Right renal pelvis (tissue), 4 donors: ENCODE results near the gene LAT. TPM values are rescaled to one million over a fixed set of nuclear protein-coding genes. Genes with fewer than 3 reads are reported as not detected.

Experiments
- polyA plus RNA-seq, 4 donors: library from polyadenylated mRNA; unstranded; fragments of 120-200 nt; gene quantifications; one replicate each; pipeline ENCODE4 v1.2.1, GENCODE V29; 2013; ENCODE audit not compliant: insufficient read length in 4 of 4

The LAT gene
- polyA plus RNA-seq, 4 donors = 4.5 to 10.1 (median 5.7) TPM

Other genes starting within 250 kb of the LAT start
- gene NPIPB9, start 233.3 kb upstream of the LAT start, polyA plus RNA-seq = 1 to 10 TPM in 3 of 4 donors, under 1 TPM in 1; 1.00 to 2.0 (median 1.3) TPM
- gene ATXN2L, start 162.1 kb upstream of the LAT start, polyA plus RNA-seq = 100 to 1,000 TPM in 2 of 4 donors, 10 to 100 TPM in 2; 92.5 to 130 (median 105) TPM
- gene TUFM, start 138.7 kb upstream of the LAT start, polyA plus RNA-seq = 100 to 1,000 TPM; 201 to 235 (median 207) TPM
- 10 to 100 TPM; 61.7 to 80.0 (median 62.6) TPM for gene SH2B1, start 121.2 kb upstream of the LAT start, polyA plus RNA-seq
- gene ATP2A1, start 106.6 kb upstream of the LAT start, polyA plus RNA-seq = 1 to 10 TPM; 3.0 to 5.0 (median 4.1) TPM
- gene RABEP2, start 59.8 kb upstream of the LAT start, polyA plus RNA-seq = 10 to 100 TPM; 17.7 to 25.8 (median 18.9) TPM
- 1 to 10 TPM; 3.3 to 5.3 (median 3.9) TPM for gene CD19, start 53.1 kb upstream of the LAT start, polyA plus RNA-seq
- gene NFATC2IP, start 34.1 kb upstream of the LAT start, polyA plus RNA-seq = 10 to 100 TPM; 30.7 to 40.7 (median 33.2) TPM
- gene SPNS1, start 10.3 kb upstream of the LAT start, polyA plus RNA-seq = 10 to 100 TPM; 38.8 to 61.7 (median 41.5) TPM